HUDEP-2 (cell line): ENCODE data around the gene NOSIP.

Source experiments
- DNase-seq, 76 experiments: peaks; one replicate each; lab custom pipeline; 2025; ENCODE audit not compliant: unreplicated experiment in 76 of 76; lab: John Stamatoyannopoulos, UW

The NOSIP gene

GRCh38 chr19:49553451-49554271, 26.7 kb downstream of the NOSIP start:
- DNase-seq: no peak

- no peak for DNase-seq
Observed at GRCh38 chr19:49552749-49553148, 27.6 kb downstream of the NOSIP start.

GRCh38 chr19:49551531-49551930, 28.8 kb downstream of the NOSIP start:
- no peak for DNase-seq

GRCh38 chr19:49549045-49549444, 31.3 kb downstream of the NOSIP start:
- peak in 1 of 76 experiments; percentile 16 for DNase-seq

GRCh38 chr19:49546825-49547565, 33.4 kb downstream of the NOSIP start:
- DNase-seq: peak in 58 of 76 experiments; percentile 13 to 86 (median 64)

- DNase-seq: no peak
Observed at GRCh38 chr19:49544154-49544553, 36.2 kb downstream of the NOSIP start.

GRCh38 chr19:49543032-49543431, 37.3 kb downstream of the NOSIP start:
- DNase-seq: no peak

- DNase-seq: no peak
Observed at GRCh38 chr19:49542446-49542845, 37.9 kb downstream of the NOSIP start.

- DNase-seq: no peak
Observed at GRCh38 chr19:49541914-49542313, 38.4 kb downstream of the NOSIP start.

- DNase-seq: no peak
Observed at GRCh38 chr19:49539192-49539952, 41.0 kb downstream of the NOSIP start.

GRCh38 chr19:49538643-49539042, 41.7 kb downstream of the NOSIP start:
- DNase-seq: no peak

- no peak for DNase-seq
Observed at GRCh38 chr19:49536921-49537462, 43.4 kb downstream of the NOSIP start.

GRCh38 chr19:49534632-49535385, 45.5 kb downstream of the NOSIP start:
- no peak for DNase-seq

GRCh38 chr19:49533551-49534488, 46.5 kb downstream of the NOSIP start:
- peak in 72 of 76 experiments; percentile 33 to 100 (median 81) for DNase-seq

- DNase-seq: no peak
Observed at GRCh38 chr19:49530708-49531107, 49.6 kb downstream of the NOSIP start.

- DNase-seq: no peak
Observed at GRCh38 chr19:49528211-49528771, 52.1 kb downstream of the NOSIP start.

- DNase-seq: no peak
Observed at GRCh38 chr19:49524812-49525455, 55.4 kb downstream of the NOSIP start.

- no peak for DNase-seq
Observed at GRCh38 chr19:49520705-49521319, 59.5 kb downstream of the NOSIP start.
